Type B pancreatic cell (in vitro differentiated cells): ENCODE results near the gene MYO3B. TPM values are rescaled to one million over a fixed set of nuclear protein-coding genes. Genes with fewer than 3 reads are reported as not detected.

Source experiments
- DNase-seq: peaks from one replicate; pipeline ENCODE4 v3.0.0; 2021; ENCODE audit warnings: mixed read lengths; ENCODE audit not compliant: unreplicated experiment; ENCODE audit errors: extremely low spot score
- H3K27ac Mint-ChIP-seq: 2 replicates; pipeline ENCODE4 v1.8.0; 2021; ENCODE audit warnings: mild to moderate bottlenecking, mixed read lengths
- H3K27me3 Mint-ChIP-seq: 2 replicates; pipeline ENCODE4 v1.8.0; 2021; ENCODE audit warnings: mixed read lengths
- H3K36me3 Mint-ChIP-seq: 2 replicates; pipeline ENCODE4 v1.8.0; 2021; ENCODE audit warnings: mixed read lengths
- H3K4me1 Mint-ChIP-seq: one replicate; pipeline ENCODE4 v1.8.0; 2021; ENCODE audit warnings: mixed read lengths; ENCODE audit not compliant: unreplicated experiment
- H3K4me3 Mint-ChIP-seq: 2 replicates; pipeline ENCODE4 v1.8.0; 2021; ENCODE audit warnings: mild to moderate bottlenecking, mixed read lengths
- H3K9me3 Mint-ChIP-seq: 2 replicates; pipeline ENCODE4 v1.8.0; 2021; ENCODE audit warnings: mixed read lengths
- CTCF ChIP-seq: fragments of 200-600 bp; sonication (generic); conservative IDR thresholded peaks from 2 replicates; pipeline ENCODE4 v1.5.0; 2021; ENCODE audit warnings: antibody characterized with exemption, mild to moderate bottlenecking
- total RNA-seq: library from RNA; stranded (reverse); gene quantifications from 2 replicates; pipeline ENCODE4 v1.2.1, GENCODE V29; 2021; ENCODE audit warnings: low replicate concordance

Gene MYO3B
- total RNA-seq, 1 donor from 2014 or later: 0.46 TPM

GRCh38 chr2:170265321-170265720 is 87.4 kb downstream of the MYO3B start:
- Mint-ChIP-seq H3K9me3 (peaks cover 13% of the 10 kb centered on the region), H3K36me3 (no peaks in the 10 kb centered on the region), H3K27me3 (no peaks in the 10 kb centered on the region), H3K27ac (no peak overlapping the region), H3K4me1 (no peaks in the 10 kb centered on the region), H3K4me3 (no peak overlapping the region)
- DNase-seq: no peak
- no peak for TF ChIP-seq CTCF

GRCh38 chr2:170266358-170266757 is 88.4 kb downstream of the MYO3B start:
- H3K27ac Mint-ChIP-seq: no peak overlapping the region
- no peaks in the 10 kb centered on the region for H3K4me1 Mint-ChIP-seq
- DNase-seq: no peak
- peaks cover 8% of the 10 kb centered on the region for H3K9me3 Mint-ChIP-seq
- TF ChIP-seq CTCF: no peak
- H3K36me3 Mint-ChIP-seq: no peaks in the 10 kb centered on the region
- no peaks in the 10 kb centered on the region for H3K27me3 Mint-ChIP-seq
- H3K4me3 Mint-ChIP-seq: no peak overlapping the region

- Mint-ChIP-seq H3K36me3 (no peaks in the 10 kb centered on the region), H3K27ac (no peak overlapping the region), H3K4me1 (no peaks in the 10 kb centered on the region)
These were observed 89.1 kb downstream of the MYO3B start for GRCh38 chr2:170267071-170267470.

GRCh38 chr2:170270278-170270864 is 92.4 kb downstream of the MYO3B start:
- no peak for TF ChIP-seq CTCF
- H3K4me1 Mint-ChIP-seq: no peaks in the 10 kb centered on the region
- H3K4me3 Mint-ChIP-seq: no peak overlapping the region
- peaks cover 4% of the 10 kb centered on the region for H3K9me3 Mint-ChIP-seq
- DNase-seq: no peak
- peaks cover 6% of the 10 kb centered on the region for H3K27me3 Mint-ChIP-seq
- no peaks in the 10 kb centered on the region for H3K36me3 Mint-ChIP-seq
- no peak overlapping the region for H3K27ac Mint-ChIP-seq

More at GRCh38 chr2:170267071-170267470, 89.1 kb downstream of the MYO3B start:
- Mint-ChIP-seq H3K27me3 (no peaks in the 10 kb centered on the region), H3K9me3 (peaks cover 8% of the 10 kb centered on the region), H3K4me3 (no peak overlapping the region)
- no peak for TF ChIP-seq CTCF
- DNase-seq: no peak

- Mint-ChIP-seq H3K27me3 (peaks cover 6% of the 10 kb centered on the region), H3K4me1 (no peaks in the 10 kb centered on the region), H3K27ac (no peak overlapping the region), H3K4me3 (no peak overlapping the region), H3K9me3 (peaks cover 4% of the 10 kb centered on the region), H3K36me3 (no peaks in the 10 kb centered on the region)
- DNase-seq: no peak
- no peak for TF ChIP-seq CTCF
These were observed 93.4 kb downstream of the MYO3B start for GRCh38 chr2:170271340-170271739.

GRCh38 chr2:170276056-170276455 is 98.1 kb downstream of the MYO3B start:
- Mint-ChIP-seq H3K9me3 (peaks cover 4% of the 10 kb centered on the region), H3K27me3 (peaks cover 6% of the 10 kb centered on the region), H3K36me3 (no peaks in the 10 kb centered on the region), H3K27ac (no peak overlapping the region), H3K4me3 (no peak overlapping the region), H3K4me1 (peaks cover 6% of the 10 kb centered on the region)
- no peak for DNase-seq
- TF ChIP-seq CTCF: no peak
